ENCODE data around the gene EHD3.

EHD3 gene

GRCh38 chr2:31238906-31239592 lies 5.1 kb downstream of the EHD3 start:
- H3K9me3 ChIP-seq (ENCODE audit: control insufficient read depth, low read length) = no peaks in the 10 kb centered on the region
- TF ChIP-seq, protein P1, sequence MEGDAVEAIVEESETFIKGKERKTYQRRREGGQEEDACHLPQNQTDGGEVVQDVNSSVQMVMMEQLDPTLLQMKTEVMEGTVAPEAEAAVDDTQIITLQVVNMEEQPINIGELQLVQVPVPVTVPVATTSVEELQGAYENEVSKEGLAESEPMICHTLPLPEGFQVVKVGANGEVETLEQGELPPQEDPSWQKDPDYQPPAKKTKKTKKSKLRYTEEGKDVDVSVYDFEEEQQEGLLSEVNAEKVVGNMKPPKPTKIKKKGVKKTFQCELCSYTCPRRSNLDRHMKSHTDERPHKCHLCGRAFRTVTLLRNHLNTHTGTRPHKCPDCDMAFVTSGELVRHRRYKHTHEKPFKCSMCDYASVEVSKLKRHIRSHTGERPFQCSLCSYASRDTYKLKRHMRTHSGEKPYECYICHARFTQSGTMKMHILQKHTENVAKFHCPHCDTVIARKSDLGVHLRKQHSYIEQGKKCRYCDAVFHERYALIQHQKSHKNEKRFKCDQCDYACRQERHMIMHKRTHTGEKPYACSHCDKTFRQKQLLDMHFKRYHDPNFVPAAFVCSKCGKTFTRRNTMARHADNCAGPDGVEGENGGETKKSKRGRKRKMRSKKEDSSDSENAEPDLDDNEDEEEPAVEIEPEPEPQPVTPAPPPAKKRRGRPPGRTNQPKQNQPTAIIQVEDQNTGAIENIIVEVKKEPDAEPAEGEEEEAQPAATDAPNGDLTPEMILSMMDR (IDR thresholded peaks at IDR 0.05) = no peak
- H3K4me2 ChIP-seq (ENCODE audit: low read length) = no peak overlapping the region
- no peak overlapping the region for H3K9ac ChIP-seq
- no peaks in the 10 kb centered on the region for H3K27me3 ChIP-seq (ENCODE audit: control insufficient read depth, insufficient read depth, low read length)
- peak overlapping the region; percentile 51 for H3K27ac ChIP-seq
- no peaks in the 10 kb centered on the region for H3K79me2 ChIP-seq
- H3K4me1 ChIP-seq = no peaks in the 10 kb centered on the region
- no peaks in the 10 kb centered on the region for H3K36me3 ChIP-seq (ENCODE audit: control insufficient read depth, insufficient read depth, low read length)
- no peak overlapping the region for H2AFZ ChIP-seq
- no peak overlapping the region for H3K4me3 ChIP-seq (ENCODE audit: low read depth, low read length)

DNA sequence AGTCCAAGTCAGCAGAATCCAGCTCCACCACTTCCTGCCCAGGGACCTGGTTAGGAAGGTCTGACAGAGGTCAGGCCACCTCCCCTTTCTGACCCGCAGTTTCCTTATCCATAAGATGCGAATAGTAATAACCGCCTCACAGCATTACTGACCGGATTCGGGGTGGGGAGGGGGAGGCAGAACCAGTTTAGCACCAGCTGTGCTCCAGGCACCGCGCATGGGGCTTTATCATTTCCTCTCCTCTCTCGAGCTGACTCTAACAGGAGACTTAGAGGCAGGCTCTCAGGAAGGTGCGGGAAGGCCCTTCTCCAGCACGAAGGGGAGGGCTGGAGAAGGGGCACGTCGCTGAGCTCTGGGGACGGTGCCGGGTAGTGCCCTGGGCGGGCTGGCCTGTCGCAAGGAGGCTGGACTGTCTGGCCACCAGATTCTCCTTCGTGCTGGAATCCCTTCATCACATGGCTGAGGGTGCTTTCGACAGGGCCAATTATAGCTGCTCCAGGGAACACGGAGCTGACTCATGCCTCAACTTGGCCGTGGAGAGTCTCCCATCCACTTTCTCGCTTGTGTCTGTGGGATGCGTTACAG lies 5.7 kb downstream of the EHD3 start:
- Histone ChIP-seq H3K79me2 (no peaks in the 10 kb centered on the region), H3K9me3 (ENCODE audit: control insufficient read depth, low read length) (no peaks in the 10 kb centered on the region), H3K4me3 (ENCODE audit: low read depth, low read length) (no peak overlapping the region), H3K4me1 (no peaks in the 10 kb centered on the region), H3K27me3 (ENCODE audit: control insufficient read depth, insufficient read depth, low read length) (no peaks in the 10 kb centered on the region), H2AFZ (no peak overlapping the region), H3K36me3 (ENCODE audit: control insufficient read depth, insufficient read depth, low read length) (no peaks in the 10 kb centered on the region), H3K9ac (no peak overlapping the region), H3K4me2 (ENCODE audit: low read length) (no peak overlapping the region), H3K27ac (peak overlapping the region; percentile 51)
- TF ChIP-seq, protein P1 (IDR thresholded peaks at IDR 0.05) = no peak

- no peaks in the 10 kb centered on the region for H3K79me2 ChIP-seq
- TF ChIP-seq, protein P1 (IDR thresholded peaks at IDR 0.05) = no peak
- no peak overlapping the region for H3K9ac ChIP-seq
- H3K27me3 ChIP-seq (ENCODE audit: control insufficient read depth, insufficient read depth, low read length) = no peaks in the 10 kb centered on the region
- H2AFZ ChIP-seq = no peak overlapping the region
- no peak overlapping the region for H3K4me2 ChIP-seq (ENCODE audit: low read length)
- no peaks in the 10 kb centered on the region for H3K9me3 ChIP-seq (ENCODE audit: control insufficient read depth, low read length)
- H3K27ac ChIP-seq = no peak overlapping the region
- no peaks in the 10 kb centered on the region for H3K36me3 ChIP-seq (ENCODE audit: control insufficient read depth, insufficient read depth, low read length)
- no peaks in the 10 kb centered on the region for H3K4me1 ChIP-seq
- no peak overlapping the region for H3K4me3 ChIP-seq (ENCODE audit: low read depth, low read length)
Observed at GRCh38 chr2:31240381-31241365, 6.7 kb downstream of the EHD3 start.

DNA sequence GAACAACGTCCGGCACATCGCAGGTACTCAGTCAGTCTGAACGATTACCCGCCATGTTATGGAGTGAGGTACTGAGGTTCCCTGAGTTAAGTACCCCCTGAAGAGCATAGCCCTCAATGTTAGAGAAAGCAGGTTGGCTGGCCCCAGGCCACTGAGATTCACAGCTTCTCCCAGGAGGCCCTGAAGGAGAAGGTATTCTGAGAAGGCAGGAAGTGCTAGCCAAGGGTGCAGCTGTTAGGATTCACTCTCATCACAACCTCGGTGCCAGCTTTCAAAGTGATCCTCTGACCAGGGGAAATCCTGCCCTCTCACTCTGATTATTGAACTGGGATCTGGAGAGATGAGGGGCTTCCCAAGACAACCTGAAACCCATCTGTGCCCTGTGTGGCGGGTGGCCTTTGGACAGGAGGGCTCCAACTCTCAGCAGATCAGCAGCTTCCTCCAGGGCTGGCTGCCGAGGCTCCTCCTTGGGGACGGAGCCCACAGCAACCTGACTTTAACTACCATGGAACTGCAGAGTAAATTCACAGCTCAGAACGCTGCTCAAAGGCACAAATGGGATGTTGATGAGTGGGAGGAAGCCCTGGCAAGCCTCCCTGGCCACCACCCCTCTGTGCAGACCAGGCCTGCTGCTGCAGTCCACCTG lies 7.8 kb downstream of the EHD3 start:
- Histone ChIP-seq H3K27ac (no peak overlapping the region), H2AFZ (no peak overlapping the region), H3K4me1 (no peaks in the 10 kb centered on the region), H3K4me3 (ENCODE audit: low read depth, low read length) (no peak overlapping the region), H3K79me2 (no peaks in the 10 kb centered on the region), H3K27me3 (ENCODE audit: control insufficient read depth, insufficient read depth, low read length) (no peaks in the 10 kb centered on the region), H3K4me2 (ENCODE audit: low read length) (no peak overlapping the region), H3K36me3 (ENCODE audit: control insufficient read depth, insufficient read depth, low read length) (no peaks in the 10 kb centered on the region), H3K9me3 (ENCODE audit: control insufficient read depth, low read length) (no peaks in the 10 kb centered on the region), H3K9ac (no peak overlapping the region)
- TF ChIP-seq, protein P1 (IDR thresholded peaks at IDR 0.05) = no peak

All from parathyroid adenoma (tissue), 2 donors.